Prostate gland (tissue), 2 donors: ENCODE results near the gene SUSD1.

Source experiments
- CTCF ChIP-seq, 4 experiments: fragments of 200-600 bp in 2 of 4; fragments of 450-650 bp in 2 of 4; sonication (generic) in 2 of 4; IDR thresholded peaks; 1 replicate in 3 of 4; 2 replicates in 1 of 4; pipeline ENCODE4 v1.5.1; 2016 to 2019; ENCODE audit warnings: antibody characterized with exemption in 4 of 4, mild to moderate bottlenecking in 2 of 4, moderate library complexity in 2 of 4
- POLR2A ChIP-seq: fragments of 450-650 bp; IDR thresholded peaks from one replicate; pipeline ENCODE4 v1.6.1; 2016; ENCODE audit warnings: antibody characterized with exemption, mild to moderate bottlenecking

GRCh38 chr9:112042244-112042638 lies 132.9 kb downstream of the SUSD1 start:
- no peak for TF ChIP-seq CTCF (IDR thresholded peaks at IDR 0.05)
- no peak for TF ChIP-seq POLR2A
